GM20000 (cell line): Measurements from ENCODE around the gene CEP57.
"Not testable (repeated sequence)": the region's sequence is repeated elsewhere in the genome, so short reads cannot be mapped to it uniquely, and the experiment has no call there.

Source experiments
- DNase-seq: peaks from one replicate; pipeline ENCODE4 v3.0.0; 2012; ENCODE audit warnings: low spot score
- CTCF ChIP-seq: IDR thresholded peaks from 2 replicates; pipeline ENCODE4 v1.5.1; 2012; ENCODE audit warnings: mild to moderate bottlenecking, control low read depth; ENCODE audit errors: extremely low read depth, missing control alignments

CEP57 gene

GRCh38 chr11:95835768-95836488, 45.6 kb downstream of the CEP57 start:
- DNase-seq, result peak; percentile 30
- peak; percentile 66 for TF ChIP-seq CTCF

- DNase-seq, result no peak
These were observed 54.9 kb downstream of the CEP57 start for GRCh38 chr11:95845167-95845566.

GRCh38 chr11:95849087-95849825, 59.0 kb downstream of the CEP57 start:
- peak; percentile 11 for DNase-seq
- TF ChIP-seq CTCF, result peak; percentile 8

More at GRCh38 chr11:95845167-95845566, 54.9 kb downstream of the CEP57 start:
- no peak for TF ChIP-seq CTCF

GRCh38 chr11:95850137-95850536, 59.8 kb downstream of the CEP57 start:
- DNase-seq, result no peak
- no peak for TF ChIP-seq CTCF

GRCh38 chr11:95853138-95853537, 62.8 kb downstream of the CEP57 start:
- TF ChIP-seq CTCF, result no peak
- no peak for DNase-seq

GRCh38 chr11:95853862-95854261, 63.6 kb downstream of the CEP57 start:
- TF ChIP-seq CTCF, result no peak

GRCh38 chr11:95854362-95854761, 64.1 kb downstream of the CEP57 start:
- not testable (repeated sequence) for DNase-seq

More at GRCh38 chr11:95853862-95854261, 63.6 kb downstream of the CEP57 start:
- DNase-seq, result no peak

GRCh38 chr11:95860024-95860423, 69.7 kb downstream of the CEP57 start:
- not testable (repeated sequence) for DNase-seq
